ENCODE data around the gene BEND6. TPM values are rescaled to one million over a fixed set of nuclear protein-coding genes. Genes with fewer than 3 reads are reported as not detected.

Gene BEND6
- total and polyA plus RNA-seq, 2 of the 8 experiments (the other 6 are each of a cell fraction or from before 2014, with no cell fraction given) = 0.71 to 2.1 TPM

DNA sequence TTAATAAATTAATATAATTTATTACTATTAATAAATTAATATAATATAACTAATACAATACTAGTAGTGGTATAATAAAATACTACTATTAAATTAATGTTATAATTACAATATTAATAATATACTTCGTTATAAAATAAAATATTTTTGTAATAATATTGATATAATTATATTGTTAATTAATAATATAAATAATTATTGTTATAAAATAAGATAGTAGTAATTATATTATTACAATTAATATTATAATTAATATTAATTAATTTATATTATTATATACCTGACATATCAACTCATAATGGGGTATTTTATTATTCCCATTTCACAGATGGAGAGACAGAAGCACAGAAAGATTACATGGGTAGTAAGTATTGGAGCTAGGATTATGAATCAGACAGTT, 8.9 kb downstream of the BEND6 start:
- FAIRE-seq (no peak), DNase-seq (ENCODE audit: low read depth in 1 of 2, low spot score in 2 of 2) (no peak)
- no peak overlapping the region for H3K4ac ChIP-seq (replicated peaks; ENCODE audit: insufficient read length, low read depth, low read length)
- CTCF ChIA-PET (ENCODE audit: partially characterized antibody) = interaction anchor here (0.9 to 2.7 kb wide), 7 partner anchors 8 to 353 kb away, joined by 3 to 14 read pairs (median 4); partner anchors contain the start of gene BEND6
- H3K4me3 ChIP-seq (ENCODE audit: extremely low read depth in 1 of 4, insufficient read depth in 2 of 4, low read depth in 3 of 4, low read length in 4 of 4) = no peak overlapping the region
- H2BK12ac ChIP-seq (ENCODE audit: low read depth, low read length) = no peak overlapping the region
- H3K56ac ChIP-seq (replicated peaks; ENCODE audit: insufficient read length, low read depth, low read length) = no peak overlapping the region
- no peak overlapping the region for H2BK120ac ChIP-seq (replicated peaks; ENCODE audit: low read depth, low read length)
- POLR2A ChIA-PET (ENCODE audit: partially characterized antibody) = interaction anchor here (1.3 kb wide), 1 partner anchor 9 kb away, joined by 7 read pairs; the partner anchor contains the start of gene BEND6
- TF ChIP-seq RBBP5 (IDR thresholded peaks at IDR 0.05; ENCODE audit: borderline replicate concordance, low read depth, low read length) = no peak
- TF ChIP-seq RXRA (IDR thresholded peaks at IDR 0.05; ENCODE audit: insufficient read depth, low read depth, low read length) = no peak
- no peak for TF ChIP-seq YY1 (IDR thresholded peaks at IDR 0.05; ENCODE audit: low read depth, low read length)
- TF ChIP-seq SP2 (IDR thresholded peaks at IDR 0.05; ENCODE audit: low read length) = no peak
- H3K79me2 ChIP-seq (ENCODE audit: control insufficient read depth in 1 of 2, insufficient read depth in 2 of 2, low read length in 2 of 2) = no peaks in the 10 kb centered on the region
- H3K9ac ChIP-seq (replicated peaks in 1 of 4; ENCODE audit: extremely low read depth in 1 of 4, low read depth in 3 of 4, low read length in 3 of 4) = no peak overlapping the region
- no peak overlapping the region for H3K18ac ChIP-seq (ENCODE audit: extremely low read depth, low read length)
- WGBS, 2 experiments (ENCODE audit: extremely low coverage in 1 of 2, insufficient coverage in 1 of 2, insufficient read length in 1 of 2, insufficient replicate concordance in 2 of 2, low coverage in 1 of 2, low lambda C conversion rate in 2 of 2, missing lambda C conversion rate in 1 of 2) = 88% methylated on average over 1 of the region's 1 CpG; no CpG with 5 or more reads in 1 of the 2 experiments
- no peak overlapping the region for H3K4me2 ChIP-seq (ENCODE audit: insufficient read depth in 1 of 2, low read depth in 2 of 2, low read length in 2 of 2)
- H4K91ac ChIP-seq (replicated peaks; ENCODE audit: insufficient read length, low read length) = no peak overlapping the region
- no peak overlapping the region for H2BK20ac ChIP-seq (ENCODE audit: low read length)
- no peak overlapping the region for H2BK5ac ChIP-seq (ENCODE audit: low read depth, low read length)
- no peak overlapping the region for H2AK5ac ChIP-seq (ENCODE audit: low read depth, low read length)
- no peak overlapping the region for H2AFZ ChIP-seq (ENCODE audit: low read length)
- no peaks in the 10 kb centered on the region; the same call in 1 of the 2 replicates for H3K23me2 ChIP-seq (ENCODE audit: low read depth, low read length)
- no peak overlapping the region for H2BK15ac ChIP-seq (ENCODE audit: low read length)
- H3K79me1 ChIP-seq (ENCODE audit: low read depth, low read length) = no peaks in the 10 kb centered on the region
- H4K8ac ChIP-seq (ENCODE audit: extremely low read depth, insufficient read depth, low read length) = no peak overlapping the region
- H3K27ac ChIP-seq (ENCODE audit: low read depth, low read length) = no peak overlapping the region
- no peaks in the 10 kb centered on the region for H3K36me3 ChIP-seq (ENCODE audit: control insufficient read depth in 2 of 4, insufficient read depth in 4 of 4, low read length in 3 of 4)
- H3K14ac ChIP-seq (ENCODE audit: insufficient read length) = no peak overlapping the region
- peaks cover 0 to 6% (median 0%) of the 10 kb centered on the region in 4 experiments; a peak in 2 of 7 replicates for H3K4me1 ChIP-seq (replicated peaks in 1 of 4; ENCODE audit: control insufficient read depth in 3 of 4, insufficient read depth in 4 of 4, low read length in 3 of 4)
- no peak overlapping the region for H4K5ac ChIP-seq (ENCODE audit: insufficient read length, low read depth, low read length)
- no peak overlapping the region for H3K23ac ChIP-seq (ENCODE audit: insufficient read length)
- no peaks in the 10 kb centered on the region for H3K27me3 ChIP-seq (replicated peaks in 1 of 4; ENCODE audit: control insufficient read depth in 3 of 4, extremely low read depth in 1 of 4, insufficient read depth in 3 of 4, low read length in 3 of 4)
- H4K20me1 ChIP-seq (replicated peaks in 1 of 2; ENCODE audit: control insufficient read depth in 1 of 2, insufficient read depth in 2 of 2, low read length in 2 of 2) = no peaks in the 10 kb centered on the region
- no peaks in the 10 kb centered on the region for H3K9me3 ChIP-seq (ENCODE audit: insufficient read depth in 2 of 2, low read depth in 1 of 2, low read length in 1 of 2)
